HuH-7 (cell line): ENCODE results near the gene MLLT10.

ENCODE experiments used
- DNase-seq: peaks from one replicate; pipeline ENCODE4 v3.0.0; 2011; ENCODE audit warnings: low spot score

MLLT10 gene

GRCh38 chr10:21791276-21791675 lies 257.2 kb downstream of the MLLT10 start:
- no peak for DNase-seq
